Endothelial cell of umbilical vein (primary cell): ENCODE results near the gene OR1Q1. TPM values are rescaled to one million over a fixed set of nuclear protein-coding genes. Genes with fewer than 3 reads are reported as not detected.
"Not testable (repeated sequence)": the region's sequence is repeated elsewhere in the genome, so short reads cannot be mapped to it uniquely, and the experiment has no call there.

Source experiments
- BruUV-seq: library from RNA; stranded (reverse); fragments of 400-500 nt; replicated peaks from 2 replicates; lab custom pipeline; 2021; lab: Mats Ljungman, UMichigan
- CTCF ChIA-PET: fragments of 300-600, 350-600 bp; sonication (Branson Sonifier 250); formaldehyde crosslinking; loops from one replicate; lab custom pipeline; 2021; ENCODE audit warnings: antibody characterized with exemption, inconsistent platforms; lab: Charles Lee
- POLR2A ChIA-PET: fragments of 300-600, 350-600 bp; sonication (Branson Sonifier 250); formaldehyde crosslinking; loops from one replicate; lab custom pipeline; 2021; ENCODE audit warnings: antibody characterized with exemption, inconsistent platforms; lab: Charles Lee
- DNase-seq: peaks from one replicate; pipeline ENCODE4 v3.0.0-alpha.2; 2011; ENCODE audit warnings: low read depth, low spot score
- FAIRE-seq: peaks from 2 replicates; lab custom pipeline; 2011; peaks lifted over from hg19 to GRCh38; lab: Jason Lieb, UNC
- H2AFZ ChIP-seq: 2 replicates; pipeline ENCODE4 v1.6.0; 2012; ENCODE audit warnings: low read depth, low read length, control low read depth, inconsistent platforms
- H3K27ac ChIP-seq: 2 replicates; pipeline ENCODE4 v1.5.1; 2011; ENCODE audit warnings: low read depth, mild to moderate bottlenecking, control low read depth, low read length, moderate library complexity; ENCODE audit not compliant: insufficient read depth
- H3K27me3 ChIP-seq, 2 experiments: 2 replicates each; pipeline versions ENCODE4 v1.6.0 to v1.6.1; 2011; ENCODE audit warnings: low read length in 2 of 2, mixed read lengths in 1 of 2; ENCODE audit not compliant: control insufficient read depth in 2 of 2, insufficient read depth in 2 of 2
- H3K36me3 ChIP-seq, 2 experiments: 2 replicates in 1 of 2; 3 replicates in 1 of 2; pipeline ENCODE4 v1.5.1; 2011; ENCODE audit warnings: low read length in 2 of 2, mild to moderate bottlenecking in 1 of 2, moderate library complexity in 1 of 2; ENCODE audit not compliant: control insufficient read depth in 2 of 2, insufficient read depth in 2 of 2; ENCODE audit errors: extremely low read depth in 1 of 2
- H3K4me1 ChIP-seq: 3 replicates; pipeline ENCODE4 v1.5.1; 2011; ENCODE audit warnings: mild to moderate bottlenecking, low read length; ENCODE audit not compliant: control insufficient read depth, insufficient read depth; ENCODE audit errors: extremely low read depth
- H3K4me2 ChIP-seq: 2 replicates; pipeline ENCODE4 v1.6.1; 2011; ENCODE audit warnings: low read length, control low read depth, mixed read lengths; ENCODE audit not compliant: insufficient read depth
- H3K4me3 ChIP-seq, 3 experiments: fragments of 200-600 bp in 1 of 3; sonication (generic), shearing (Covaris generic) in 1 of 3; replicated peaks in 1 of 3; 2 replicates each; pipeline ENCODE4 v1.5.1; 2011 to 2016; ENCODE audit warnings: control low read depth in 3 of 3, low read length in 3 of 3, mild to moderate bottlenecking in 2 of 3, inconsistent platforms in 1 of 3, low read depth in 1 of 3, moderate library complexity in 1 of 3; ENCODE audit not compliant: insufficient read depth in 1 of 3
- H3K79me2 ChIP-seq: 2 replicates; pipeline ENCODE4 v1.6.0; 2012; ENCODE audit warnings: low read length, inconsistent platforms; ENCODE audit not compliant: control insufficient read depth, insufficient read depth
- H3K9ac ChIP-seq: replicated peaks from 2 replicates; pipeline ENCODE3; 2011; ENCODE audit warnings: low read length, control low read depth; ENCODE audit not compliant: insufficient read depth; ENCODE audit errors: extremely low read depth
- H3K9me1 ChIP-seq: replicated peaks from 3 replicates; pipeline ENCODE4 v1.6.0; 2011; ENCODE audit warnings: mild to moderate bottlenecking, low read length; ENCODE audit not compliant: control insufficient read depth, insufficient read depth; ENCODE audit errors: extremely low read depth
- H3K9me3 ChIP-seq: replicated peaks from 2 replicates; pipeline ENCODE4 v1.5.1; 2012; ENCODE audit warnings: low read length, inconsistent platforms; ENCODE audit not compliant: control insufficient read depth, insufficient read depth
- H4K20me1 ChIP-seq: replicated peaks from 2 replicates; pipeline ENCODE3; 2011; ENCODE audit warnings: mild to moderate bottlenecking, low read length; ENCODE audit not compliant: control insufficient read depth, insufficient read depth; ENCODE audit errors: extremely low read depth
- EZH2 ChIP-seq: IDR thresholded peaks from 2 replicates; pipeline ENCODE4 v1.6.1; 2012; ENCODE audit warnings: borderline replicate concordance, low read depth, mild to moderate bottlenecking, moderate library complexity, low read length, inconsistent platforms; ENCODE audit not compliant: severe bottlenecking
- FOS ChIP-seq: IDR thresholded peaks from 2 replicates; pipeline ENCODE4 v1.6.1; 2011; ENCODE audit warnings: mild to moderate bottlenecking, low read length, moderate library complexity, borderline replicate concordance; ENCODE audit not compliant: insufficient read depth
- GATA2 ChIP-seq: IDR thresholded peaks from 2 replicates; pipeline ENCODE4 v1.7.0; 2011; ENCODE audit warnings: low read depth, mild to moderate bottlenecking, moderate library complexity, mixed read lengths, low read length; ENCODE audit not compliant: insufficient read length, insufficient read depth
- JUN ChIP-seq: IDR thresholded peaks from 2 replicates; pipeline ENCODE4 v1.6.1; 2011; ENCODE audit warnings: borderline replicate concordance, low read depth; ENCODE audit not compliant: insufficient read length, insufficient read depth
- MAX ChIP-seq: IDR thresholded peaks from 2 replicates; pipeline ENCODE4 v1.6.1; 2011; ENCODE audit not compliant: insufficient read depth, insufficient read length
- MYC ChIP-seq: IDR thresholded peaks from one replicate; pipeline ENCODE4 v1.6.1; 2011; ENCODE audit warnings: mild to moderate bottlenecking, low read depth, low read length
- POLR2A ChIP-seq: IDR thresholded peaks from 2 replicates; pipeline ENCODE4 v1.6.1; 2012; ENCODE audit warnings: low read depth, mild to moderate bottlenecking, control low read depth, low read length
- POLR2AphosphoS5 ChIP-seq: IDR thresholded peaks from 2 replicates; pipeline ENCODE4 v1.6.1; 2012; ENCODE audit warnings: low read depth, mild to moderate bottlenecking, control low read depth, low read length, moderate library complexity; ENCODE audit not compliant: insufficient read depth
- dilution Hi-C: fragments of 300-500 bp; cut with MboI; formaldehyde crosslinking; loops from one replicate; pipeline ENCODE4 v1.15.0; 2019; ENCODE audit warnings: low sequenced_read_pairs; ENCODE audit not compliant: extremely low pct_ligation_motif_present
- intact Hi-C: fragments of 100-400 bp; cut with micrococcal nuclease; formaldehyde crosslinking; loops from one replicate; pipeline ENCODE4 v1.10.0; 2022
- polyA plus RNA-seq, 4 experiments: library from polyadenylated mRNA; depleted of rRNA in 3 of 4; stranded (reverse) in 3 of 4; unstranded in 1 of 4; fragments of >200 nt; gene quantifications; 2 replicates each; pipeline versions ENCODE4 v1.2.1 to v1.2.3, GENCODE V29; 2011 to 2012; ENCODE audit warnings: missing spikeins in 1 of 4
- total RNA-seq: library from RNA; stranded (reverse); gene quantifications from 2 replicates; pipeline ENCODE4 v1.2.3, GENCODE V29; 2021
- TF ChIP-seq, protein P1 (sequence below), 2 donors: IDR thresholded peaks; 1 replicate in 1 of 2; 2 replicates in 1 of 2; pipeline ENCODE4 v1.5.1; 2011; ENCODE audit warnings: low read length in 2 of 2, mild to moderate bottlenecking in 2 of 2, moderate library complexity in 2 of 2, control low read depth in 1 of 2, inconsistent platforms in 1 of 2, low read depth in 1 of 2; ENCODE audit not compliant: insufficient read depth in 1 of 2; ENCODE audit errors: extremely low read depth in 1 of 2

The OR1Q1 gene
- total and polyA plus RNA-seq, 2 donors (not counting 3 experiments of a cell fraction or from before 2014, with no cell fraction given): not detected

- TF ChIP-seq, protein P1, sequence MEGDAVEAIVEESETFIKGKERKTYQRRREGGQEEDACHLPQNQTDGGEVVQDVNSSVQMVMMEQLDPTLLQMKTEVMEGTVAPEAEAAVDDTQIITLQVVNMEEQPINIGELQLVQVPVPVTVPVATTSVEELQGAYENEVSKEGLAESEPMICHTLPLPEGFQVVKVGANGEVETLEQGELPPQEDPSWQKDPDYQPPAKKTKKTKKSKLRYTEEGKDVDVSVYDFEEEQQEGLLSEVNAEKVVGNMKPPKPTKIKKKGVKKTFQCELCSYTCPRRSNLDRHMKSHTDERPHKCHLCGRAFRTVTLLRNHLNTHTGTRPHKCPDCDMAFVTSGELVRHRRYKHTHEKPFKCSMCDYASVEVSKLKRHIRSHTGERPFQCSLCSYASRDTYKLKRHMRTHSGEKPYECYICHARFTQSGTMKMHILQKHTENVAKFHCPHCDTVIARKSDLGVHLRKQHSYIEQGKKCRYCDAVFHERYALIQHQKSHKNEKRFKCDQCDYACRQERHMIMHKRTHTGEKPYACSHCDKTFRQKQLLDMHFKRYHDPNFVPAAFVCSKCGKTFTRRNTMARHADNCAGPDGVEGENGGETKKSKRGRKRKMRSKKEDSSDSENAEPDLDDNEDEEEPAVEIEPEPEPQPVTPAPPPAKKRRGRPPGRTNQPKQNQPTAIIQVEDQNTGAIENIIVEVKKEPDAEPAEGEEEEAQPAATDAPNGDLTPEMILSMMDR (IDR thresholded peaks at IDR 0.05; ENCODE audit: extremely low read depth in 1 of 2, insufficient read depth in 1 of 2, low read depth in 1 of 2, low read length in 2 of 2): no peak
- TF ChIP-seq MAX (no peak), MYC (no peak), FOS (peak; percentile 71), JUN (peak; percentile 77), POLR2AphosphoS5 (no peak), EZH2 (no peak), POLR2A (no peak), GATA2 (no peak)
- no peak overlapping the region for H2AFZ ChIP-seq
- H3K4me1 ChIP-seq: peaks cover 8% of the 10 kb centered on the region
- CTCF ChIA-PET: interaction anchor here (1.3 to 1.4 kb wide), 2 partner anchors 82 to 489 kb away, joined by 3 to 4 read pairs; no protein-coding TSS in a partner anchor
- FAIRE-seq (peak; percentile 86), DNase-seq (peak; percentile 83)
- no peak overlapping the region for H3K27ac ChIP-seq
- no peaks in the 10 kb centered on the region for H3K27me3 ChIP-seq
- no peak overlapping the region for H3K4me3 ChIP-seq
- no peaks in the 10 kb centered on the region for H3K9me3 ChIP-seq
- dilution Hi-C loops (no loop called here), intact Hi-C loops (no loop called here)
- no peaks in the 10 kb centered on the region for H3K9me1 ChIP-seq
- no TSS peak for BruUV-seq
- H3K9ac ChIP-seq: no peak overlapping the region
- H4K20me1 ChIP-seq: no peaks in the 10 kb centered on the region
- H3K79me2 ChIP-seq: no peaks in the 10 kb centered on the region
- H3K4me2 ChIP-seq: peak overlapping the region; percentile 45
- POLR2A ChIA-PET: no interaction called here
- H3K36me3 ChIP-seq: no peaks in the 10 kb centered on the region
Measured at GRCh38 chr9:122580360-122580759, 34.2 kb upstream of the OR1Q1 start.

DNA sequence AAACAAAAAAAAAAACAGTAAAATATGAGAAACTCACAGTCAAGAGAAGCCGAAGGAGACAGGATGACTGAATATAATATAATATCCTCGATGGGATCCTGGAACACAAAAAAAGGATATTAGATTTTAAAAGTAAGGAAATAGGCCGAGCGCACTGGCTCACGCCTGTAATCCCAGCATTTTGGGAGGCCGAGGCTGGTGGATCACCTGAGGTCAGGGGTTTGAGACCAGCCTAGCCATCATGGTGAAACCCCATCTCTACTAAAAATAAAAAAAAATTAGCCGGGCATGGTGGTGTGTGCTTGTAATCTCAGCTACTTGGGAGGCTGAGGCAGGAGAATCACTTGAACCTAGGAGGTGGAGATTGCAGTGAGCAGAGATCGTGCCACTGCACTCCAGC, 31.3 kb upstream of the OR1Q1 start, which contains the start of gene OR1L8:
Gene OR1L8 (minus strand): TSS at position 101 of the 400 bp plus-strand sequence. CDS start 14,907 bp downstream, outside the sequence.
- H3K27ac ChIP-seq, H3K4me2 ChIP-seq, H3K4me1 ChIP-seq, POLR2A ChIA-PET, FAIRE-seq, H3K79me2 ChIP-seq, intact Hi-C loops, H3K27me3 ChIP-seq, H3K9me3 ChIP-seq, H2AFZ ChIP-seq, dilution Hi-C loops, H3K4me3 ChIP-seq, DNase-seq, H3K9ac ChIP-seq, H3K9me1 ChIP-seq, H3K36me3 ChIP-seq, H4K20me1 ChIP-seq, BruUV-seq: not testable (repeated sequence)
- CTCF ChIA-PET: interaction anchor here (0.8 to 2.0 kb wide), 3 partner anchors 10 to 135 kb away, joined by 3 to 4 read pairs (median 3); no protein-coding TSS in a partner anchor
